T47D (cell line): Measurements from ENCODE around the gene PPP1R12B.
"Not testable (repeated sequence)": the region's sequence is repeated elsewhere in the genome, so short reads cannot be mapped to it uniquely, and the experiment has no call there.

Experiments
- DNase-seq, 2 experiments: peaks; one replicate each; pipeline versions ENCODE4 v3.0.0 to v3.0.0-alpha.2; 2011 to 2012; ENCODE audit warnings: low read depth in 1 of 2, low spot score in 1 of 2
- JUND ChIP-seq: IDR thresholded peaks from 2 replicates; pipeline ENCODE4 v1.6.1; 2012; ENCODE audit warnings: low read depth
- in situ Hi-C: cut with HindIII; loops from 2 replicates; pipeline ENCODE4 v1.10.0; 2016; ENCODE audit warnings: low sequenced_read_pairs, low pct_unique_long_range_greater_than_20kb

The PPP1R12B gene

DNA sequence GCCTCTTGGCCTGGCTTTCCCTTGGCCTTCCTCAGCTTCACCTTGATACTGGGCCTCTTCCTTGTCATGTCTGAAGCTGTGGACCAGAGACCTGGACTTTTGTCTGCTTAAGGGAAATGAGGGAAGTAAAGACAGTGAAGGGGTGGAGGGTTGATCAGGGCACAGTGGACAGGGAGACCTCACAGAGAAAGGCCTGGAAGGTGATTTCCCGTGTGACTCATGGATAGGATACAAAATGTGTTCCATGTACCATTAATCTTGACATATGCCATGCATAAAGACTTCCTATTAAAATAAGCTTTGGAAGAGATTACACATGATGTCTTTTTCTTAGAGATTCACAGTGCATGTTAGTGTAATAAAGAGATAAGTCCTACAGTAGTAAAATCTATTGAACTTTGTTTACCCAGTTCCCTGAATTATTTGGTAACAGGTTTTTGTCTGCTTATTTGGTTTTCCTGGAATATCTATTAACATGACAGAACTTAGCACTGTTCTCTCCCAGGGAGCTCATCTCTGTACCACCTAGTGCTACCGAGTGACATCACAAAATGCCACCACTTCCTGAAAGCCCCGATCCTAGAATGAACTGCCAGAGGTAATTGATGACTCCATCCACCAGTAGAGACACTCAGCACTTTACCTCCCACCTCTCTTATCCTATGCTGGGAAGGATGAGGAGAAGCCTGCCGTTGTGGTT, 29.0 kb upstream of the PPP1R12B start:
- TF ChIP-seq JUND, result no peak
- no peak for DNase-seq
- in situ Hi-C loops, result no loop called here

DNA sequence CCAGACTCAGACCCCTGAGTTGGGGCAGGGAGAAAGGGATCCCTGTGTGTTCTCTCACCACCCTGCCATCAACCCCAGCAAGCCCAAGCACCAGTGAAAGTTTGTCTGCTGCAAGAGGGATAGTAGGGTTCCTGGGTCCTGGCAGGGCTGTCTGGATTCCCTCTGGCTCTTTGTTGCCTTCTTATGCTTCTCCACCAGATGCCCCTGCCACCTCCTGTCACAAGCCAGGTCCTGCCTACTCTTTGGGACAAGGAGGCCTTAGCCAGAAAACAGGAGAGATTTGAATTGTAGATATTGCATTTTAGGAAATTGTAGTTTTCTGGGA, 28.5 kb upstream of the PPP1R12B start:
- in situ Hi-C loops, result no loop called here
- no peak for DNase-seq
- TF ChIP-seq JUND, result no peak

- in situ Hi-C loops, result no loop called here
- TF ChIP-seq JUND, result no peak
- no peak for DNase-seq
These were observed 24.8 kb upstream of the PPP1R12B start for GRCh38 chr1:202323731-202324130.

GRCh38 chr1:202324646-202325045, 23.9 kb upstream of the PPP1R12B start:
- in situ Hi-C loops, result no loop called here
- TF ChIP-seq JUND, result no peak
- no peak for DNase-seq

DNA sequence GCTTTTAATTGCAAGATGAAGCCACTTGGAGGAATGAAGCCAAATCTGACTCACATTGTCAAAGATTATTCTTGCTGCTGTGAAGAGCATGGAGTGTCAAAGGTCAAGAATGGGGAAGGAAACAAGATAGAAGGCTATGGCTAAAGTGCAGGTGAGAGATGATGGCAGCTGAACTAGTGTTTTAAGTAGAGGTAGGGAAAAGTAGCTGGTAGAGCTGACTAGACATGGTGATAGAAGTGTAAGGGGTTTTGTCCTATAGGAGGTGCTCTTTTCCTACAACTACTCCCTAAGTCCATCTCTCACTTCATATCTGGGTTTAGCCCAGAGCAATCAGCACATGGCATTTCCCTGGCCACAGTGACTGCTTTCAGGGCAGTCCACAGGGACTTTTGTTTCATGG, 18.6 kb upstream of the PPP1R12B start:
- DNase-seq, result no peak
- in situ Hi-C loops, result no loop called here
- no peak for TF ChIP-seq JUND

DNA sequence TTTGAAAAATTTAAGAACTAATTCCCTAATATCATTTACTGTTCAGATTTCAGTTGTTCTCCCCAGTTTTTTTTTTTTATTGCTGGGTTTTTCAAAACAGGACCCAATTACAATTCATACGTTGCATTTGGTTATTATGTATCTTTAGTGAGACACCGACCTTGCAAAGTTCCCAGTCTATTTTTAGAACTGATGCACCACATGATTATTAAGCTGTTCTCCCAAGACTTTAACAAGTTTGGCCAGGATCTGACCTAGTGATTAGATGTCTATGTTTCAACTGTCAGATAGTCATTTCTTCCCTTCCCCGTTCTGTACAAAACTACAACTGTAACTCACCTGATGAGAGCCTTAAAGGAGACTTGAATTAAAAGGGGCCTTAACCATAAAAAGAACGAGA, 14.6 kb upstream of the PPP1R12B start:
- in situ Hi-C loops, result no loop called here
- TF ChIP-seq JUND, result no peak
- no peak for DNase-seq

GRCh38 chr1:202343652-202344349, 4.7 kb upstream of the PPP1R12B start:
- in situ Hi-C loops, result no loop called here
- TF ChIP-seq JUND, result no peak
- peak in 1 of 2 experiments; percentile 80 for DNase-seq

DNA sequence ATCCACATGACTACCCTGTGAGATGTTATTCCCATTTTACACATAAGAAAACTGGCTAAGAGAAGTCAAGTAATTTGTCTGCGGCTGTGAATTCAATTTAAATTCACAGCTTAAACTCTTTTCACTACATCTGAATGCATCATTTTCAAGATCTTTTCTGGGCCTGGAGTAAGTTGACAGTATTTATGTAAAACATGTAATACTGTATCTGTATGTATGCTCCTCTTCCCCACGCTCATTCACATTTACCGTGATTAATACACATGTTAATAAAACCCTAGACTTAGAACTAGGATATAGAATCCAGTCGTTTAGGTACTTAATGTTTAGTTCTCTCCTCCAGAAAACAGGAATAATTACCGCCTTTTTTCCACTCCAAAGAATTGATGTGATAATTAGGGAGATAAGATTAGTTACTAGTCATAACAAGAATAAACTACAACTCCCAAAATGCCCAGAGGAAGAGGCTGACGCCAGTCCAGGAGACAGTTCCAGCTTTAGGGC, 442 bp upstream of the PPP1R12B start:
- in situ Hi-C loops, result no loop called here
- TF ChIP-seq JUND, result no peak

GRCh38 chr1:202349206-202349928, 868 bp downstream of the PPP1R12B start:
- in situ Hi-C loops, result no loop called here
- TF ChIP-seq JUND, result no peak
- DNase-seq, result peak in 1 of 2 experiments; percentile 37

More for the DNA sequence above, 442 bp upstream of the PPP1R12B start:
- DNase-seq, result no peak

DNA sequence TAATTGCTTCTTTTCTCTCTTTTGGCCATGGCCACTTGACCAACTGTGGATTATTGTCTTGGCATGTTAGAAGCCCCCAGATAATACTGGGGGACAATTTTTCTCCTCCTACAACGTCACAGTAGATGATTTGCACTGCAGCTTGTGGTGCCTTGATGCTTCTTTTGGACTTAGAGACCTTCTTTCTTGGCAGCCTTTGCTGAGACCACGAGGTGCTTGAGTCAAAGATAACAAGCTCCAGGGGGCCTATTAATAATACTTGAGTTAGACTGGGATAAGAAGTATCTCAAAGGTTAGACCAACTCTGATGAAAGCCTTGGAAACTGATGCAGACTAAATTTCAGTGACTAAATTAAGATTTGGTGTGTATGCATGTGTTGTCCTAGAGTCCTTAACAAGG, 3.2 kb downstream of the PPP1R12B start:
- DNase-seq, result no peak
- in situ Hi-C loops, result no loop called here
- no peak for TF ChIP-seq JUND

DNA sequence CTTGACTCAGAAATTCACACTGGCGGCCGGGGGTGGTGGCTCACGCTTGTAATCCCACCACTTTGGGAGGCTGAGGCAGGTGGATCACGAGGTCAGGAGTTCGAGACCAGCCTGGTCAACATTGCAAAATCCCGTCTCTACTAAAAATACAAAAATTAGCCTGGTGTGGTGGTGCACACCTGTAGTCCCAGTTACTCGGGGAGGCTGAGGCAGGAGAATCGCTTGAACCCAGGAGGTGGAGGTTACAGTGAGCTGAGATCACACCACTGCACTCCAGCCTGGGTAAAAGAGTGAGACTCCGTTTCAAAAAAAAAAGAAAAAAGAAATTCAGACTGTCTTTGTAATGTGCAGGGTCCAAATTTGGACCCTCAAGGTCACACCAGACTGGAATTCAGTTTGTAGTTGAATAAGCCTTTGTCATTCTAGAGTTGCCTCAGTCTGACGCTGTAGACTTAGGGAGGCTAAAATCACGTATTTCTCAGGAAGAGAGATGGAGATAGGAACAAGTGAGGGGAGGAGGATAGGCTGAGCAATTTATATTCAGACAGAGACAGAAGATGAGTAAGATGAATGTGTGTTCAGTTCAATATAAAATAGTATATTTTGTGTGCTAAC, 4.2 kb downstream of the PPP1R12B start:
- DNase-seq, in situ Hi-C loops: not testable (repeated sequence)

- peak in 1 of 2 experiments; percentile 66 for DNase-seq
- in situ Hi-C loops, result no loop called here
- TF ChIP-seq JUND, result no peak
These were observed 7.5 kb downstream of the PPP1R12B start for GRCh38 chr1:202355944-202356553.
